Measurements from ENCODE around the gene ASGR1. TPM values are rescaled to one million over a fixed set of nuclear protein-coding genes. Genes with fewer than 3 reads are reported as not detected.

Gene ASGR1
- total RNA-seq, 1 experiment from 2014 or later = 6.1 TPM

GRCh38 chr17:7204828-7205461 is 25.8 kb upstream of the ASGR1 start:
- BruUV-seq (replicated peaks) = no TSS peak
- DNase-seq (ENCODE audit: low spot score) = peak; percentile 95
- POLR2A ChIA-PET (ENCODE audit: low non-redundant PET) = no interaction called here
- Histone ChIP-seq H3K4me3 (ENCODE audit: low read depth, low read length, poor library complexity, severe bottlenecking) (peak overlapping the region; percentile 49), H3K9me3 (ENCODE audit: low read depth, low read length, poor library complexity, severe bottlenecking) (no peaks in the 10 kb centered on the region), H3K4me1 (ENCODE audit: insufficient read depth, low read length, poor library complexity, severe bottlenecking) (peaks cover 40% of the 10 kb centered on the region), H3K36me3 (ENCODE audit: insufficient read depth, low read length, poor library complexity, severe bottlenecking) (peaks cover 30% of the 10 kb centered on the region), H3K27me3 (replicated peaks; ENCODE audit: insufficient read depth, low read depth, low read length, poor library complexity) (no peaks in the 10 kb centered on the region), H3K27ac (ENCODE audit: low read depth, low read length, poor library complexity, severe bottlenecking) (peak overlapping the region; percentile 77)
- CTCF ChIA-PET = interaction anchor here (0.7 to 0.8 kb wide), 2 partner anchors 9 to 146 kb away, joined by 4 to 7 read pairs; no protein-coding TSS in a partner anchor
- intact Hi-C loops (cut with micrococcal nuclease; ENCODE audit: unreplicated experiment) = no loop called here
- TF ChIP-seq CTCF (conservative IDR thresholded peaks at IDR 0.05; ENCODE audit: low read depth, low read length) = no peak

- Histone ChIP-seq H3K27ac (ENCODE audit: low read depth, low read length, poor library complexity, severe bottlenecking) (peak overlapping the region; percentile 77), H3K27me3 (replicated peaks; ENCODE audit: insufficient read depth, low read depth, low read length, poor library complexity) (no peaks in the 10 kb centered on the region), H3K4me3 (ENCODE audit: low read depth, low read length, poor library complexity, severe bottlenecking) (peak overlapping the region; percentile 49), H3K4me1 (ENCODE audit: insufficient read depth, low read length, poor library complexity, severe bottlenecking) (peaks cover 40% of the 10 kb centered on the region), H3K36me3 (ENCODE audit: insufficient read depth, low read length, poor library complexity, severe bottlenecking) (peaks cover 30% of the 10 kb centered on the region), H3K9me3 (ENCODE audit: low read depth, low read length, poor library complexity, severe bottlenecking) (no peaks in the 10 kb centered on the region)
- intact Hi-C loops (cut with micrococcal nuclease; ENCODE audit: unreplicated experiment) = no loop called here
- ChIA-PET CTCF (interaction anchor here (0.8 kb wide), 1 partner anchor 10 kb away, joined by 7 read pairs; no protein-coding TSS in a partner anchor), POLR2A (ENCODE audit: low non-redundant PET) (no interaction called here)
- no TSS peak for BruUV-seq (replicated peaks)
- no peak for TF ChIP-seq CTCF (conservative IDR thresholded peaks at IDR 0.05; ENCODE audit: low read depth, low read length)
- TF ChIP-seq EZH2 (IDR thresholded peaks at IDR 0.05; ENCODE audit: borderline replicate concordance, low read depth, low read length, poor library complexity, severe bottlenecking) = no peak
- DNase-seq (ENCODE audit: low spot score) = peak; percentile 73
Observed at GRCh38 chr17:7204336-7204735, 25.2 kb upstream of the ASGR1 start.

- TF ChIP-seq CTCF (conservative IDR thresholded peaks at IDR 0.05; ENCODE audit: low read depth, low read length) (no peak), EZH2 (IDR thresholded peaks at IDR 0.05; ENCODE audit: borderline replicate concordance, low read depth, low read length, poor library complexity, severe bottlenecking) (no peak)
- POLR2A ChIA-PET (ENCODE audit: low non-redundant PET) = no interaction called here
- peaks cover 30% of the 10 kb centered on the region for H3K36me3 ChIP-seq (ENCODE audit: insufficient read depth, low read length, poor library complexity, severe bottlenecking)
- H3K9me3 ChIP-seq (ENCODE audit: low read depth, low read length, poor library complexity, severe bottlenecking) = no peaks in the 10 kb centered on the region
- CTCF ChIA-PET = no interaction called here
- DNase-seq (ENCODE audit: low spot score) = no peak
- no peak overlapping the region for H3K4me3 ChIP-seq (ENCODE audit: low read depth, low read length, poor library complexity, severe bottlenecking)
- BruUV-seq (replicated peaks) = no TSS peak
- no peaks in the 10 kb centered on the region for H3K27me3 ChIP-seq (replicated peaks; ENCODE audit: insufficient read depth, low read depth, low read length, poor library complexity)
- intact Hi-C loops (cut with micrococcal nuclease; ENCODE audit: unreplicated experiment) = no loop called here
- H3K27ac ChIP-seq (ENCODE audit: low read depth, low read length, poor library complexity, severe bottlenecking) = peak overlapping the region; percentile 77
- peaks cover 32% of the 10 kb centered on the region for H3K4me1 ChIP-seq (ENCODE audit: insufficient read depth, low read length, poor library complexity, severe bottlenecking)
Observed at GRCh38 chr17:7203391-7203790, 24.2 kb upstream of the ASGR1 start.

All from A673 (cell line).